Kidney (tissue), 14 donors: ENCODE measurements around the gene MACROD2. TPM values are rescaled to one million over a fixed set of nuclear protein-coding genes. Genes with fewer than 3 reads are reported as not detected.

ENCODE experiments used
- DNase-seq, 5 donors: peaks; one replicate each; pipeline ENCODE4 v3.0.0-alpha.2; 2013 to 2020
- FAIRE-seq: peaks from 2 replicates; lab custom pipeline; 2012; peaks lifted over from hg19 to GRCh38; lab: Jason Lieb, UNC
- H3K27ac ChIP-seq, 2 donors: one replicate each; pipeline ENCODE4 v1.7.0; 2013; ENCODE audit warnings: low read depth in 2 of 2, low read length in 2 of 2, inconsistent platforms in 1 of 2
- H3K27me3 ChIP-seq: one replicate; pipeline ENCODE4 v1.7.1; 2013; ENCODE audit warnings: low read length, inconsistent platforms; ENCODE audit not compliant: control insufficient read depth, insufficient read depth
- H3K36me3 ChIP-seq, 3 donors: one replicate each; pipeline versions ENCODE4 v1.7.0 to v1.7.1; 2013; ENCODE audit warnings: low read length in 3 of 3, control low read depth in 1 of 3, inconsistent platforms in 1 of 3; ENCODE audit not compliant: insufficient read depth in 3 of 3, control insufficient read depth in 2 of 3
- H3K4me1 ChIP-seq, 3 donors: one replicate each; pipeline versions ENCODE4 v1.7.0 to v1.7.1; 2013; ENCODE audit warnings: low read length in 3 of 3, inconsistent platforms in 1 of 3, low read depth in 1 of 3; ENCODE audit not compliant: control insufficient read depth in 2 of 3, insufficient read depth in 2 of 3
- H3K4me3 ChIP-seq, 3 donors: one replicate each; pipeline versions ENCODE4 v1.7.0 to v1.8.1; 2013; ENCODE audit warnings: low read length in 3 of 3, control low read depth in 1 of 3, inconsistent platforms in 1 of 3
- H3K9ac ChIP-seq, 3 donors: one replicate each; pipeline versions ENCODE4 v1.7.0 to v1.7.1; 2013; ENCODE audit warnings: low read length in 3 of 3, control low read depth in 1 of 3, inconsistent platforms in 1 of 3
- H3K9me3 ChIP-seq, 3 donors: one replicate each; pipeline versions ENCODE4 v1.7.0 to v1.7.1; 2013; ENCODE audit warnings: low read length in 3 of 3, control low read depth in 1 of 3, inconsistent platforms in 1 of 3; ENCODE audit not compliant: control insufficient read depth in 2 of 3, insufficient read depth in 1 of 3
- intact Hi-C: fragments of 100-400 bp; cut with DNase I; formaldehyde crosslinking; loops from one replicate; pipeline ENCODE4 v1.11.1; 2022
- polyA plus RNA-seq: library from polyadenylated mRNA; stranded (reverse); fragments of 350-450 nt; fragmentation: Illumina TruSeq; extraction: RNeasy Lipid Tissue Mini Kit (QIAGEN cat#74804); gene quantifications from one replicate; pipeline ENCODE4 v1.2.3, GENCODE V29; 2014; ENCODE audit warnings: low read depth, low replicate concordance; ENCODE audit not compliant: insufficient read depth
- total RNA-seq: library from RNA; stranded (reverse); fragmentation: NEBNext Ultra II Directional; extraction: Animal tissue kit (Norgen Biotek cat#: 25700); gene quantifications from one replicate; pipeline ENCODE4 v1.2.1, GENCODE V29; 2021
- TF ChIP-seq, protein P1 (sequence below): IDR thresholded peaks from 3 replicates; pipeline ENCODE4 v1.5.1; 2012; ENCODE audit warnings: mild to moderate bottlenecking, moderate library complexity, borderline replicate concordance; ENCODE audit not compliant: insufficient read depth; ENCODE audit errors: extremely low read depth
- donor health status: control.
- donor health status: control.
- donor health status: control.
- donor health status: control.
- donor health status: control.
- donor health status: DM: yes; HTN: yes; CAD: no.
- donor health status: Normal renal cell carcinoma (clear cell type).

The MACROD2 gene
- total and polyA plus RNA-seq, 2 donors from 2014 or later: 3.0 to 10.0 TPM

DNA sequence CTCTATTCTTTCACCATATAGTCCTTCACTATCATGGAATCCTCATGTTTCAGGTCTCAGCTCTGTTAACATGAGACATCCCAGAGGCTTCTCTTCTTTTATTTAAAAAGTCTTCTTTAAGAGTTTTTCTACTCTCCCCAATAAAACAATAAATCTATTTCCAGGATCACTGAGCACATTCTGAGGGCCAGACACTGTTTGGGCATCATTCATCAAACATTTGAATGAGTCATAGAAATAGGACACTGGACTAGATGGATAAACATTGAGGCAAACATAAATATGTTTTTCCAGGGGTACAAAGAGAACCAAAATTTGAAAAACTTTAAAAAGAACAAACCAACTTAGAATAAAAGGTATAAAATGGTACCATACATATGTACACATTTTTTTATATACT lies 2023.6 kb downstream of the MACROD2 start:
- FAIRE-seq (no peak), DNase-seq (no peak)
- no peaks in the 10 kb centered on the region for H3K36me3 ChIP-seq
- no peak overlapping the region for H3K27ac ChIP-seq
- H3K9ac ChIP-seq: no peak overlapping the region
- H3K9me3 ChIP-seq: no peaks in the 10 kb centered on the region
- H3K4me1 ChIP-seq: no peaks in the 10 kb centered on the region
- TF ChIP-seq, protein P1, sequence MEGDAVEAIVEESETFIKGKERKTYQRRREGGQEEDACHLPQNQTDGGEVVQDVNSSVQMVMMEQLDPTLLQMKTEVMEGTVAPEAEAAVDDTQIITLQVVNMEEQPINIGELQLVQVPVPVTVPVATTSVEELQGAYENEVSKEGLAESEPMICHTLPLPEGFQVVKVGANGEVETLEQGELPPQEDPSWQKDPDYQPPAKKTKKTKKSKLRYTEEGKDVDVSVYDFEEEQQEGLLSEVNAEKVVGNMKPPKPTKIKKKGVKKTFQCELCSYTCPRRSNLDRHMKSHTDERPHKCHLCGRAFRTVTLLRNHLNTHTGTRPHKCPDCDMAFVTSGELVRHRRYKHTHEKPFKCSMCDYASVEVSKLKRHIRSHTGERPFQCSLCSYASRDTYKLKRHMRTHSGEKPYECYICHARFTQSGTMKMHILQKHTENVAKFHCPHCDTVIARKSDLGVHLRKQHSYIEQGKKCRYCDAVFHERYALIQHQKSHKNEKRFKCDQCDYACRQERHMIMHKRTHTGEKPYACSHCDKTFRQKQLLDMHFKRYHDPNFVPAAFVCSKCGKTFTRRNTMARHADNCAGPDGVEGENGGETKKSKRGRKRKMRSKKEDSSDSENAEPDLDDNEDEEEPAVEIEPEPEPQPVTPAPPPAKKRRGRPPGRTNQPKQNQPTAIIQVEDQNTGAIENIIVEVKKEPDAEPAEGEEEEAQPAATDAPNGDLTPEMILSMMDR: no peak
- no peak overlapping the region for H3K4me3 ChIP-seq
- H3K27me3 ChIP-seq: no peaks in the 10 kb centered on the region
- intact Hi-C loops: no loop called here

DNA sequence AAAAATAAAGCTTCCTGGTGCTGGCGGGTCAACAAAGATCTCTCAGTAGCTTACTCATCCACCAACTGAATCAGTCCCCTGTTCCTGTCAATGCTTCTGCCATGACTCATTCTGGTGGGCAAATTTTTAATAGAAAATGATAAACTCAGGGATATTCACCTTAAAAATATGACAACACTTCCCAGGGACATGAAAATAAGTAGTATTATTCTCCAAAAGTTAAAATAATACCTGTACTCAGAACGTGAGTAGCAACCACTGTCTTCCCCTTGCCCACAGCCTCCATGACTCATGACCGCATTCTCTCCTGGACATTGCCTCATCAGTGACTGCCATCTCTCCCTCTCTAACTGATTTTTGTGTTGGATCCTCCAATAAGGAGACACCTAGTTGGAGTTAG lies 2025.7 kb downstream of the MACROD2 start:
- Histone ChIP-seq H3K36me3 (no peaks in the 10 kb centered on the region), H3K9me3 (no peaks in the 10 kb centered on the region), H3K4me1 (no peaks in the 10 kb centered on the region), H3K4me3 (no peak overlapping the region), H3K27ac (no peak overlapping the region), H3K9ac (no peak overlapping the region), H3K27me3 (no peaks in the 10 kb centered on the region)
- TF ChIP-seq, protein P1: no peak
- intact Hi-C loops: no loop called here
- DNase-seq (no peak), FAIRE-seq (no peak)

DNA sequence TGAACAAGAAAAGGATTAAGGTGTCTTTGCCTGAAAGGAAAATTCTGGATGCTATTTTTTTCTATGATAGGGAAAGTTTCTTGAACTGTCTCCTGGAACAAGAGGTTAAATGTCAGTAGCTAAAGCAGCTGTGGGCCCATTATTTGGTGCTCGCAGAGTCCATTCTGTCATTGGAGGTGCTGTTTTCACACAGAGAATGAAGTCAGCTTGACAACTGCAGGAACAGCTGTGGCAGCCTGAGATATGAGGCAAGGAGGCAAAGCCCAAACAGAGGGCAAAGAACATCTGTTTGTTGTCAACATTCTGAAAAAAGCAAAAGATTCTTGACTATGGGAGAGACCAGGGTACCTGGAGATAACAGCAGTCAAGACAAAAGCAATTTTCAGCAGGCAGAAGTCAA lies 2029.8 kb downstream of the MACROD2 start:
- Histone ChIP-seq H3K36me3 (no peaks in the 10 kb centered on the region), H3K4me3 (no peak overlapping the region), H3K9me3 (no peaks in the 10 kb centered on the region), H3K27me3 (no peaks in the 10 kb centered on the region), H3K9ac (no peak overlapping the region), H3K4me1 (no peaks in the 10 kb centered on the region), H3K27ac (no peak overlapping the region)
- intact Hi-C loops: no loop called here
- TF ChIP-seq, protein P1: no peak
- DNase-seq: peak in 1 of 5 donors; percentile 29
- no peak for FAIRE-seq

DNA sequence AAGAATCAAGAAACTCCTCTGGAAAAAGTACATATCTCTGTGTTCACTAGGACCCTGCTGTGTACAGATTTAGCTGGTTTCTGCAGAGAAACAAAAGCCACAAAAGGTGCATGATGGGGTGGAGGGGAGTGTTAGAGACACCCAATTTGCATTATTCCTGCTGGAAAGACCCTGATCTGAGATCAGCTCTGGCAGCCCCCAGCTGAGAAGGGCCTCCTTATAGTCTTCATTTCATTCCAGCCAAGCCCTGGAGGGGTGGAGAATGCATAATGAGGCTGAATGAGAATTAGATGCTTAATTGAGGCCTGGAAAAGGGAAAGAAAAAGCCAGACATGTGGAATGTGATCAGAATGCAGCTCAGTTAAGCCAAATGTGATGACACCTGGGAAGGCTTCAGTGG lies 2032.4 kb downstream of the MACROD2 start:
- Histone ChIP-seq H3K4me1 (no peaks in the 10 kb centered on the region), H3K4me3 (no peak overlapping the region), H3K9ac (no peak overlapping the region), H3K9me3 (no peaks in the 10 kb centered on the region), H3K36me3 (no peaks in the 10 kb centered on the region), H3K27me3 (no peaks in the 10 kb centered on the region), H3K27ac (no peak overlapping the region)
- FAIRE-seq: no peak
- DNase-seq: no peak
- TF ChIP-seq, protein P1: no peak
- intact Hi-C loops: no loop called here
